Lower lobe of right lung (tissue), 2 donors: ENCODE data around the gene BLTP3A. TPM values are rescaled to one million over a fixed set of nuclear protein-coding genes. Genes with fewer than 3 reads are reported as not detected.

Experiments
- ATAC-seq, 2 donors: fragments of 200-7000 bp; cut with Tn5 transposase; one replicate each; pipeline ENCODE4 v1.9.1; 2020 to 2022; ENCODE audit warnings: mild to moderate bottlenecking in 2 of 2, moderate library complexity in 2 of 2
- DNase-seq: peaks from one replicate; pipeline ENCODE4 v3.0.0-alpha.2; 2020
- H3K27ac ChIP-seq: fragments of 200-600 bp; one replicate; pipeline ENCODE4 v1.8.0; 2022
- H3K27me3 ChIP-seq: fragments of 200-600 bp; one replicate; pipeline ENCODE4 v1.8.0; 2022; ENCODE audit warnings: low read depth
- H3K36me3 ChIP-seq: fragments of 200-600 bp; one replicate; pipeline ENCODE4 v1.8.0; 2022; ENCODE audit warnings: mild to moderate bottlenecking
- H3K4me1 ChIP-seq: fragments of 200-600 bp; one replicate; pipeline ENCODE4 v1.8.0; 2022
- H3K4me3 ChIP-seq: fragments of 200-600 bp; one replicate; pipeline ENCODE4 v1.8.0; 2022; ENCODE audit warnings: mild to moderate bottlenecking
- H3K9me3 ChIP-seq: fragments of 200-600 bp; one replicate; pipeline ENCODE4 v1.8.0; 2022
- CTCF ChIP-seq: fragments of 200-600 bp; IDR thresholded peaks from one replicate; pipeline ENCODE4 v1.8.0; 2022; ENCODE audit warnings: antibody characterized with exemption, mild to moderate bottlenecking
- intact Hi-C: fragments of 100-400 bp; cut with DNase I; formaldehyde crosslinking; loops from one replicate; pipeline ENCODE4 v1.11.0; 2022
- total RNA-seq: library from RNA; stranded (reverse); fragmentation: NEBNext Ultra II Directional; extraction: Animal tissue kit (Norgen Biotek cat#: 25700); gene quantifications from one replicate; pipeline ENCODE4 v1.2.1, GENCODE V29; 2021
- donor health status: DM: no; HTN: yes; CAD: no; lungs with severe emphysema.

The BLTP3A gene
- total RNA-seq, 1 donor from 2014 or later = 14.1 TPM

GRCh38 chr6:34832942-34833341 lies 41.1 kb downstream of the BLTP3A start:
- no peak for DNase-seq
- peaks cover 63% of the 10 kb centered on the region for H3K36me3 ChIP-seq
- no peak overlapping the region for H3K4me3 ChIP-seq
- no peaks in the 10 kb centered on the region for H3K9me3 ChIP-seq
- H3K27me3 ChIP-seq = no peaks in the 10 kb centered on the region
- no peak overlapping the region for H3K27ac ChIP-seq
- ATAC-seq = no peak
- intact Hi-C loops = no loop called here
- TF ChIP-seq CTCF = no peak
- no peaks in the 10 kb centered on the region for H3K4me1 ChIP-seq

- no peaks in the 10 kb centered on the region for H3K27me3 ChIP-seq
- intact Hi-C loops = no loop called here
- H3K4me3 ChIP-seq = no peak overlapping the region
- DNase-seq (no peak), ATAC-seq (peak; percentile 39 to 51)
- no peak for TF ChIP-seq CTCF
- H3K4me1 ChIP-seq = no peaks in the 10 kb centered on the region
- no peaks in the 10 kb centered on the region for H3K9me3 ChIP-seq
- peaks cover 47% of the 10 kb centered on the region for H3K36me3 ChIP-seq
- no peak overlapping the region for H3K27ac ChIP-seq
These were observed 43.1 kb downstream of the BLTP3A start for GRCh38 chr6:34834789-34835518.

- Histone ChIP-seq H3K4me3 (no peak overlapping the region), H3K4me1 (no peaks in the 10 kb centered on the region), H3K27ac (no peak overlapping the region), H3K36me3 (peaks cover 46% of the 10 kb centered on the region), H3K9me3 (no peaks in the 10 kb centered on the region), H3K27me3 (no peaks in the 10 kb centered on the region)
- intact Hi-C loops = no loop called here
- DNase-seq = no peak
- no peak for TF ChIP-seq CTCF
- ATAC-seq = no peak
These were observed 44.1 kb downstream of the BLTP3A start for GRCh38 chr6:34836008-34836407.

DNA sequence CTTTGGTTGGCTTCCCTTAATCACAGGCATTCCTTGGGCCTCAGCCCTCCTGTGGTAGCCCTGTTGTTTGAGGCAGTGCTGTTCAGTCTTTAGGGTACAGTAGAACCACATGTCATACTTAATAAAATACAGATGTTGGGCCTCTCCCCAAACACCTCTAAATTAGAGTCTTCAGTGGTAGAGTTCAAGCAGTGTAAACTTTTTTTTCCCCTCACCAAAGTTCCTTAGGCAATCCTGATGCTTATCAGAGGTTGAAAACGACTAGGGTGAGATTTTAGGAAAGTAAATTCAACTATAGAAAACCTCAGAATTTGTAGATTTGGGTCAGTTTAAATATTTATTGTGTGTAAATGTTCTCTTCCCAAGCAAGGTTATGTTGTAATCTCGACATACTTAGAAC lies 44.6 kb downstream of the BLTP3A start:
- Histone ChIP-seq H3K9me3 (no peaks in the 10 kb centered on the region), H3K36me3 (peaks cover 43% of the 10 kb centered on the region), H3K27me3 (no peaks in the 10 kb centered on the region), H3K27ac (no peak overlapping the region), H3K4me3 (no peak overlapping the region), H3K4me1 (no peaks in the 10 kb centered on the region)
- ATAC-seq = no peak
- no peak for TF ChIP-seq CTCF
- no peak for DNase-seq
- intact Hi-C loops = no loop called here

DNA sequence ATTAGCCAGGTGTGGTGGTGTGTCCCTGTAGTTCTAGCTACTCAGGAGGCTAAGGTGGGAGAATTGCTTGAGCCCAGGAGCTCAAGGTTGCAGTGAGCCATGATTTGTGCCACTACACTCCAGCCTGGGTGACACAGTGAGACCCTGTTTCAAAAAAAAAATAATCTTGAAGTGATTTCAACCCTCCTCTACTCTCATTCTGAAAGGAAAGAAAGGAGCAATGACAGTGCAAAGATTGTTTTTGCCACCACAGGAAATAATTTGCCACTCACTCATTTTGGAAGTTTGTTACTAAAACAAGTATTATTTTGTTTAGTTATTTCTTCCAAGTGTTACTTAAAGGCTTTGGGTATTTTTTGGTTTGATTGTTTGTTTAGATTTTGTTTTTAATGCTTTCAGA lies 45.6 kb downstream of the BLTP3A start:
- intact Hi-C loops = no loop called here
- peaks cover 40% of the 10 kb centered on the region for H3K36me3 ChIP-seq
- H3K9me3 ChIP-seq = no peaks in the 10 kb centered on the region
- H3K4me3 ChIP-seq = no peak overlapping the region
- H3K4me1 ChIP-seq = no peaks in the 10 kb centered on the region
- no peak overlapping the region for H3K27ac ChIP-seq
- TF ChIP-seq CTCF = no peak
- ATAC-seq (no peak), DNase-seq (no peak)
- H3K27me3 ChIP-seq = no peaks in the 10 kb centered on the region
